Measurements from ENCODE around the gene MRGPRD.
A peak's percentile ranks its signal among the peaks of the same experiment; 100 is the strongest.

Gene MRGPRD

DNA sequence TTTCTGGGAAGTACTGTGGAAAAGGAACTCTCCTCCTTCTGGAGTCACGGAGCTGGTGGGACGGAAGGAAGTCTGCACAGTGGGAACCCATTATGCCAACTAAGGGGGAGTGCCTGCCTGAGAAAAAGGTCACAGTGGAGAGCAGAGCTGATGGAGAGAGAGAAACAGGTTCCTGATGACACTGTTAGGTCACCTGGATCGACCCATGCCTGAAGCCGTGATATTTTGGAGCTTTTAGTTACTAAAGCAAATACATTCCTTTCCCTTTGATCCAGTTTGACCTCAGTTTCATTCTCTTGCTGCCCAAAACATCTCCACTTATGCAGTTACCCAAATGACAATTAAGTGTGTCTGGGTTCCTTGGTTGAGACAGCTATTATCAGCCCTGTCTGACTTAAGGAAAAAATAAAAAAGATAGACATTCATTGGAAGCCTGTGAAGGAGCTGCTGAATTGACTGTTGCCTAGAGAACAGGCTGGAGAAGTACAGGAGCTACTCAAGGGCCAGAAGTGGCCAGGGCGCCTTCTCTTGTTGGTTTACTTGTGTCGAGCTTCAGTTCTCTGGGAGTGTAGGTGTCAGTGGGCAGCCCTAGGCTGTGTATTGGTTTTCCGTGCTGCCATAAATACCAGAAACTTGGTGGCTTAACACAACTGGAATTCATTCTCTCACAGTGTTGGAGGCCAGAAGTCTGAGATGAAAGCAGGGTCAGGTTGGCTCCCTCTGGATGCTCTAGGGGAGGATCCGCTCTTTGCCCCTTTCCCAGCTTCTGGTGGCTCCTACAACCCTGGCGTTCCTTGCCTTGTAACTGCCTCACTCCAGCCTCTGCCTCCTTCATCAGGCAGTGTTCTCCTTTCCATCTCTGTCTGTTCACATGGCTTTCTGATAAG lies 13.6 kb downstream of the MRGPRD start:
- DNase-seq = no peak

DNA sequence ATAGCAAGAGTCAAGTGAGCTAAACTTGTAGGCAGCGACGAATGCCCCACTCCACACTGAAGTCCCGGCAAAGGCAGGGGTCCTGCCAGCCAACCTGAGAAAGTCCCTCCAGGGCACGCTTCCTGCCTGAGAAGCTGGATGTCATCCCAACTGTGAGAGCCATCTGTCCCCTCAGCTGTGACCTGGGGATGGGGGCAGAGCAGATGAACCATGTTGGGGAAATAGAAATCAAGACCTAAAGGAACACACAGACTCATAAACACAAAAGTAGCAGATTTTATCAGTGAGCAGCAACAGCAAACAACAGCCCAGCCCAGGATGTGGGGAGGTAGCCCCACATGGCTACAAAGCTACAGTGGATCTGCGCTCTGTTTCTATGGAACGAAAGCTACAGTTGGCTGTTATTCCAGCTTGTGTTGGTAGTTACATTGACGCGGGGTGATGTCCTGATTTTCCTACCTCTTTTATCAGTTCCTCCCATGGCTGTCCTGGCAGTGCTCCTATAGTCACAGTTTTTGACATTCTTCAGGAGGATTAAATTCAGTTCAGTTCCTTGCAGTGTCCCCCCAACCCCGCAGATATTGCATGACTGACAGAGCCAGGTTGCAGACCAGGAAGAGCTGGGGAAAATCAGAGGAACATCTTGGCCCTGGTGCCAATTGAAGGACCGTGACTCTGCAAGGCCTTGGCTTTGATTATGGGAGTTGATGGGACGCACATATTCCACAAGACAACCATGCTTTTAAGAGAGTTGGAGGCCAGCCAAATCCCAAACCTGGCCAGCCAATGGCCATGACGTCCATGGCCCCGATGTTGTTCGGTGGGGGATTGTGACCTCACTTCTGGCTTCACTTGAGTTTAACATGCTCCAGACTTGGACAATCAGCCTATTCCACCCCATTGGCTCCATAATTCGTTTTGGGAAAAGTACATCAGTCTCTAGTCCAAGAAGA lies 14.6 kb downstream of the MRGPRD start:
- no peak for DNase-seq

DNA sequence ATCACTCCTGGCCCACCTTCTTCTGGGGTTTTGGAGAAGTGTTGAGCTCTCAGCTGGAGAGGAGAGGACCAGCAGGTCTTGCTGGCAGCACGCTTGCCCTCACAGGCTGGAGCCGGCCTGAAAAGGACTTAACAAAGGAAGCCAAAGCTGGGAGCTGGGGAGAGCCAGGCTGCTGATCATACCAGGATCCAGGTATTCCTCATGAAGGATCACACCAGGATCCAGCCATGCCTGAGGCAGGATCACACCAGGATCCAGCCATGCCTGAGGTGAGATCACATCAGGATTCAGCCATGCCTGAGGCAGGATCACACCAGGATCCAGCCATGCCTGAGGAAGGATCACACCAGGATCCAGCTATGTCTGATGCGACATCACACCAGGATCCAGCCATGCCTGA lies 17.0 kb downstream of the MRGPRD start:
- DNase-seq = no peak

DNA sequence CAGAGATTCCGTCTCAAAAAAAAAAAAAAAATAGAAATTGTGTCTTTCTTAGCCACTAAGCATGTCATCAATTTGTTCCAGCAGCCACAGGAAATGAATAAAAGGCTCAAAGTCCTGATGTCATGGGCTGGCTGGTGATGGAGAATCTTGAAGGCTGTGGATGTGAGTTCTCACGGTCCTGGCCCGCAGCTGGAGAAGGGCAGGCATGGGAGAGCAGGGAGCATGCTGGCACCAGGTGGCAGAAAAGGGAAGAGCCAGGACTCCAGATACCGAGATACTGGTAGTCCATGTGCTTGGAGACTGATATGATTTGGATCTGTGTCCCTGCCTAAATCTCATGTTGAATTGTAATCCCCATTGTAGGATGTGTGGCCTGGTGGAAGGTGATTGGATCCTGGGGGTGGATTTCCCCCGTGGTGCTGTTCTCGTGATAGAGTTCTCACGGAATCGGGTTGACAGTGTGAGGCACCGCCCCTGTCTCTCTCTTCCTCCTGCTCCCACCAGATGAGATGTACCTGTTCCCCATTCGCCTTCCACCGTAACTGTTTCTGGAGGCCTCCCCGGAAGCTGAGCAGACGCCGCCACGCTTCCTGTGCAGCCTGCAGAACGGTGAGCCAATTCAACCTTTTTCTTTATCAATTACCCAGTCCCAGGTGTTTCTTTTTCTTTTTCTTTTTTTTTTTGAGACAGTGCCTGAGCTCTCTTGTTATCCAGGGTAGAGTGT lies 18.1 kb downstream of the MRGPRD start:
- DNase-seq = no peak

DNA sequence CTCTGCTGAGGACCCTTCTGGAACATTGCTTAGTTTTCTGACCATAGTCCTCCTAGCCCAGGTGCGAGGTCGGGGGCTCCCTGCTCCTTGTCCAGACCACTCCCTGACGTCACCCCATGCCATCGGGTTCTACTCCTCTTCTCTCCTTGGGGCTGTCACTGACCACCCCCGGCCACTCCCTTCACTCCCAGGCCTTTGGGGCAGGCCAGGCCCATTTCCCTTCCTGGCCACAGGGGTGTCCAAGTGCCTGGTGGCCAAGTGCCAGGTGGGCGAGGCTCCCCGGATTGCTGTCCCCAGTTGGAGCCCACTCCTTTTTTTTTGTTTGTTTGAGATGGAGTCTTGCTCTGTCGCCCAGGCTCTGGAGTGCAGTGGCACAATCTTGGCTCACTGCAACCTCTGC lies 19.5 kb downstream of the MRGPRD start:
- DNase-seq = no peak

DNA sequence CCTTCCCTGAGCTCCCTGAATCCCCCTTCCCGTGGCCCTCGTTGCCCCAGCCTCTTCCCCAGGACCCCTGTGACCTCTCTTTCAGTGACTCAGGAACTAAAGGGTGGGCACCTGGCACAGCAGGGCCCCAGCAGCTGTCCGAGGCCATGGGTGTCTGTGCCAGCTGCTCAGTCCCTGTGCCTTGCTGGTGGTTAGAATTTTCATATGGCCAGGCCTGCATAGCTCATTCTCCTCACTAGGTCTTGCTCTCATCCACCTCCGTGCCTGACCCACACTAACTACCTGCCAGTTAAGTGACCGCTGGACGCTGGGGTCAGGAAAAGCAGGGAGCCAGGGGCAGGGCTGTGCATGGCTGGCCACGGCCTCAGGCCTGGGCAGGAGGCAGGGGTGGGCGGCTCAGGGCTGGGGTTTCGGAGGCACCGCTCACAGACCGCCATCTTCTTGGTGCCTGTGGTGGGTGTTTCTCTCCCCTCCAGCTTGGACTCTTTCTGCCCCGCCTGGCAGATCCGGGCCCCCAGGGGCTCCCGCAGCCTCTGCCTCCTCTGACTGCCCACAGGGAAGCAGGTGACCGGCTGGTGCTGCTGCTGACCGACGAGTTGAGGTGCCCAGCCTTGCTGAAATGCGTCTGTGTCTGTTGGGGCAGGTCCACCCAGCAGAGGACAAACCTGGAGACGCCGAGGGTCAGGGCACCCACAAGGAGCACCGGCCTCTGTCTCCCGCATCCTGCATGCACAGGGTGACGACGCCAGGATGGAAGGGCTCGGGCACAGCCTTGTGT lies 20.3 kb downstream of the MRGPRD start:
- no peak for DNase-seq

DNA sequence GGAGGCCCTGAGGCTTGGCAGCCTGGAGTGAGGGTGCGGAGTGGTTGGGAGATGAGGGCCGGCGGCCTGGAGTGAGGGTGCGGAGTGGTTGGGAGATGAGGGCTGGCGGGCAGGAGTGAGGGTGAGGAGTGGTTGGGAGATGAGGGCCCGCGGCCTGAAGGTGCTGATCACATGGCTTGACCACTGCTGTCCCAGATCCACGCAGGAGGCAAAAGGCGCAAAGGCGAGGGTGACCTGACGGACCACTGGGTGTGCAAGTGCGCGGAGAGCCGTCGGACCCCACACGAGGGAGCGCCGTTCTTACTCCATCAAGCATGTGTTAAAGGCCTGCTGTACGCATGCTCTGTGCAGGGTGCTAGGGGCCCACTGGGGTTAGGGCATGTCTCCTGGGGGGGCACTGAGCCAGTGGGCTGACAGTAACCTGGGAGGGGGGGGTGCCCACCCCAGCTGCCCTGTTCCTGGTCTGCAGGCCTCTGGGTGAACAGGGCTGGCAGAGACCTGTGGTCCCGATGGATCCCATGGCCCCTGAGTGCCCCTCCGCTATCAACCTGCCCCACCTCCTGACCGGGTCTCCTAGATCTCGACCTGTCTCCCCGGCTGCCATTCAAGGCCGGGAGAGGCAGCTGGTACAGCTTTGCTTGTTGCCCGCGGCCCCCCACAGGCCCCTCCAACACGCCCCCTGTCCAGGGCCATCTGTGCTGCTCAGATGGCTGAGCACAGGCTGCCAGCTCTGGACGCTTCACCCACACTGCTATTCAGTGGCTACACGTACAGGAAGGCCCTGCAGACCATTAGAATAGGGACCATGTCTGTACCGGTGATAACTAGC lies 21.1 kb downstream of the MRGPRD start:
- peak; percentile 19 for DNase-seq

DNA sequence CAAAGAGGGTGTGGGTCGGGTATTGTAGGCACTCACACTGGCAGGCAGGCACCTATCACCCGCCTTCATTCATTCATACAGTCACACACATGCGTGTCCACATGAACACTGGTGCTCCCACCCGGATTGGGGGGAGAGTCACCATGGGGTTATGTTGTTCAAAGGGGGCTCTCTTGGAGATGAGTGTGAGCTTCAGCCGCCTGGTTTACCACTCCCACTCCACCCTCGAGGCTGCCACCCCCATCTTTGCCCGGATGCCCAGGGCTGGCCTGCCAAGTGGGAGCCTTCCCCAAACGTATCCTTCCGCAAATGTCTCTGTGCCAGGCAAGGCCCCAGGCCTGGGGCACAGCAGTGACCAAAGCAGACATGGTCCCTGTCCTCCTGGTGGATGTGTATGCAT lies 22.6 kb downstream of the MRGPRD start:
- no peak for DNase-seq

DNA sequence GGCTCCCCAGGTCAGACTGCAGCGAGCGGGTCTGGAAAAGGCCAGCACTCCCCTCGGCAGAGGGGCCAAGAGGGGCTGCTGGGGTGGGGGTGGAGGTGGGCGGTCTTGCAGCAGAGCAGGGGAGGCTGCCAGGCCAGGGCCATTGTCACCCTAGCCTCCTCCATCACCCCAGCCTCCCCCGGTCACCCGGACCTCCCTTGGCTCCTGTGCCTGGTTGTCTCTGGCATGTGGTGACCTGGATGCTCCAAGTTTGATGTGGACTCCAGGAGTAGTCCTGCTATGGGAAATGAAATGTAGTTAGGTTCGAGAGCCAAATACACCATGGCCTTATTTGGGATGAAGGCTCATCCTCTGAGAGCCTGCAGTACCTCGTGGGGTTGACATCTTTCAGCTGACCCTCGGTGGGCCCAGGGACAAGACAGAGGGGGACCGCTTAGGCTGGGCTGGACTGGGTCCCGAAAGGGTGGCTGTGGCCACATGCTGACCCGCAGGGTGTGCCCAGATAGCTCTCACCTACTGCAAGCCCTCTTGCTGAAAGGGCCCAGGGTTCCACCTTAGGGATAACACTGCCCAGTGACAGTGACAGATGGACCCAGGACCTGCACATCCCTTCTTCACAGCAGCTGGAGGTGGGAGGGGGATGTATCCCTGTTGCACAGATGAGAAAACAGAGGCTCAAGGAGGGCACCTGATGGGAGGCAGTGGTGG lies 24.1 kb downstream of the MRGPRD start:
- DNase-seq = no peak

DNA sequence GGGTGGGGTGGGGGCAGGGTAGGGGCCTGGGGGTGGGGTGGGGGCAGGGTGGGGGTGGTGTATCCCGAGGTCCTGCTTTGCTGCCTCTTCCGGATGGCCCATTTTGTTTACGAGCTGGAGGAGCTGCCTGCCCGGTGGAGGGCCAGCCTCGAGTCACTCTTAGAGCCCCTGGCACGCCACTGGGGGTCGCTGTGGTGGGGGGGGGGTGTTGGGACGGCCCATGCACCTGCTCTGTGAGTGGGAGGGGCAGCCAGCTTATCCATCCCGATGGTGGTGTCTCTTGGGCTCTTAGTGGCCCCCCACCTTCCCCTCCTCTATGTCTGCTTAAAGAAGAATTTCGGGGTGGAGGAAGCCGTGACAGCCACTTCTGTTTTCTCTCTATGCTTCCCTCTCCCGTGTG lies 24.6 kb downstream of the MRGPRD start:
- DNase-seq = peak; percentile 6

DNA sequence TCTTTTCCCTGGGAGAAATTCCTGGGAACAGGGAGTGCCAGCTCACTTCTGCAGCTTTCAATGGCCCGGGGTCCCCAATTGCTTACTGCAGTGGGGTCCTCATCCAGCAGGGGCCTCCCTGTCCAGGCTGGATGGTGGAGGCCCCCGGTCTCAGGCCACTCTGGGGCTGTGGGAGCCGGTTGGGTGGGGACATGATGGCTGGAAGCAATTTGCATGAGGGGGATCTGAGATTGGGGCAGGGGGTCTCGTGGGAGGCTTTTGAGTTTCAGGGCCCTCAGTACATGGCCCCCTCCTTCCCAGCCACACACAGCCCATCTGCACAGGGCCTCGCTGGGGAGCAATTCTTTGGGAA lies 25.2 kb downstream of the MRGPRD start:
- DNase-seq = no peak

DNA sequence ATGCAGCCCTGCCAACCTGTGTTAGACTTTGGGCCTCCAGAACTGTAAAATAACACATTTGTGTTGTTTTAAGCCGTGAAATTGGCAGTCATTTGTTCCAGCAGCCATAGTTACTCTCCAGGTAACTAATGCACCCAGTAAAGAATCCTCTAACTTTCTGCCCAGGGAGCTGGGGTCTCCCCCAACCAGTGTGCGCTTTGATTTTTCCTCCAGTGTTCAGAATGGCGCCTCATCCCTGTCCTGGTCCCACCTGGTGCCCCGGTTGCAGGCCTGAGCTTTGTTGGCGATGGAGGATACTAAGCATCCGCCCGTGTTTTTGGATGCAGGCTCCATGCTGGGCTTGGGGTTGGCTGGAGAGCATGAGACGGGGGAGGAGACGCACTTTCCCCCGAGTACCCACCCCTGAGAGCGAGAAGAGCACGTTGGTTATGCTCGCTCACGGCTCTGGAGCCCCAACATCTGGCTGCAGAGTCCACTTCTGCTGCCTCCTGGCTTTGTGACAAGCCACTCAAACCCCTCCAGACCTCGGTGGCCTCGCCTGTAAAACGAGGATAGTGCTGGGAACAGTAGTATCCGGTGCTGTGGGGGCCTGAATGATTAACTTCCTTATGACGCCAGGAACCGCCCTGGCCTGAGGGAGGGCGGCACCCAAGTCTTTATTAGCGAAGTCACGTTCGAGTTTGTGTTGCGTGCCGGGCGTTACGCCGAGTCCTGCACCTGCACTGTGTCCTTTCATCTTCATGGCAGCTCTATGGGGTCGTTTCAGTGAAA lies 25.8 kb downstream of the MRGPRD start:
- no peak for DNase-seq

DNA sequence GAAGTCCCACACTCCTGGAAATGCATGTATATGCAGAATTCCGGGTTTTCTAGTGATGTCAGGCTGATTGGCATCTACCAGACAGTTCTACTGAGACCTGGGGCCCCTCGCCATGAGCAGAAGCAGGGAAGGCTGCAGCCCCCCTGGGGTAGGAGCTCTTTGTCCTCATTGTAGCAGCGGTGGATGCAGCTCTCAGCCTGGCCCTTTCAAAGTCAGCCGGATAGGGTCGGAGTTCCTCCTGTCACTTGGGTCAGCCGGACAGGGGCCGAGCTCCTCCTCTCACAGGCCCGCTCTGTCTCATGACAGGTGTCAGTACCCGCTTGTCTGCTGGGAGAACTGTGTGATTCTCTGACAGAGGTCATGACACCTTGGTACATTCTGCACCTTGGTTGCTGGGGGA lies 30.0 kb downstream of the MRGPRD start:
- DNase-seq = no peak

DNA sequence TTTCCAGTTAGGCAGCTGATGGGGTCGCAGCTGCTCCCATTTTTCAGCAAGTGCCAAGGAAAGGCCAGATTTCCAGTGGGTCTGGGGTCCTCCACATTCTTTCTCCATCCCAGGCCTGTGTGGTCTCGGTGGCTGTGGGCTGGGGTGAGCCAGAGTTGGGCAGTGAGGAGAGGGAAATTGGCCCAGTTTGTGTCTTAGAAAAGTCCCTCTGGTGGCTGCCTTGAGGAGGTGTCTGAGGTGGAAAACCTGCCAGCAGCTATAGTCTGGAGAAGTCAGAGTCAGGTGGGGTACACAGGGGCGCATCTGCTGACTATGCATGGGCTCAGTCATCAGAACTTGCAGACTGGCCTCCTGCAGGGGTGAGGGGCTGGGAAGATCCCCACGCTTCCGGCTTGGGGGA lies 30.5 kb downstream of the MRGPRD start:
- peak; percentile 40 for DNase-seq

DNA sequence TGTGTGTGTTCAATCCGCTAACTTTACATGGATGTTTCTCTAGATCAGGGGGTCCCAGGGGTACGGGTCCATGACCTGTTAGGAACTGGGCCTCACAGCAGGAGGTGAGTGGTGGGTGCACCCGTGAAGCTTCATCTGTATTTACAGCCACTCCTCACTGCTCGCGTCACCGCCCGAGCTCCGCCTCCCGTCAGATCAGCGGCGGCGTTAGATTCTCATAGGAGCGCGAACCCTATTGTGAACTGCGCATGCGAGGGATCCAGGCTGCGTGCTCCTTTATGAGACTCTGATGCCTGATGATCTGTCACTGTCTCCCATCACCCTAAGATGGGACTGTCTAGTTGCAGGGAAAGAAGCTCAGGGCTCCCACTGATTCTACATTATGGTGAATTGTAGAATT lies 31.9 kb downstream of the MRGPRD start:
- no peak for DNase-seq

DNA sequence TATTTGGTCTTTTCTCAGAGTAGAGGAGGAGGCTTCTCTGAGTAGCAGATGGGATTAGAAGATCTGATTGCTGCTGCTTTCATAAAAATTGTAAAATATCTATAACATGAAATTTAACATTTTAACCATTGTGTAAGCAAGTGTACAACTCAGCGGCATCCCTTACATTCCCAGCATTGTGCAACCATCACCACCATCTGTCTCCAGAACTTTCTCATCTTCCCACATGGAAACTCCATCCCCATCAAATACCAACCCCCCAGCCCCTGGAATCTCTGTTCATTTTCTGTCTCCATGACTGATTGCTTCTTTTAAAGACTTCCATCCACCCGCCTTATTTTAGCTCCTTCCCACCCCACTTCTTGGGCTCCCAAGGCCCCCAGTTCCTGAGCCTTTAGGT lies 32.3 kb downstream of the MRGPRD start:
- DNase-seq = no peak

DNA sequence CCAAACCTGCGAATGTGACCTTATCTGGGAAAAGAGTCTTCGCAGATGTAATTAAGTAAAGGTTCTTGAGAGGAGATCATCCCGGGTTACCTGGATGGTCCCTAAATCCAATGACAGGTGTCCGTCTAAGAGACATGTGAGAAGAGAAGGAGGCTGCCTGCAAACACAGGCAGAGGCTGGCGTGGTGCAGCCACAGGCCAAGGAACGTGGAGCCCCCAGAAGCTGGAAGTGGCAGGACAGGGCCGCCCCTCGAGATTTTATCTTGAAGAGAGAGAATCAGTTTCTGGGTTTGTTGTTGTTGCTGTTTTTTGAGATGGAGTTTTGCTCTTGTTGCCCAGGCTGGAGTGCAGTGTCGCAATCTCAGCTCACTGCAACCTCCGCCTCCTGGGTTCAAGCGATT lies 33.6 kb downstream of the MRGPRD start:
- DNase-seq = no peak

DNA sequence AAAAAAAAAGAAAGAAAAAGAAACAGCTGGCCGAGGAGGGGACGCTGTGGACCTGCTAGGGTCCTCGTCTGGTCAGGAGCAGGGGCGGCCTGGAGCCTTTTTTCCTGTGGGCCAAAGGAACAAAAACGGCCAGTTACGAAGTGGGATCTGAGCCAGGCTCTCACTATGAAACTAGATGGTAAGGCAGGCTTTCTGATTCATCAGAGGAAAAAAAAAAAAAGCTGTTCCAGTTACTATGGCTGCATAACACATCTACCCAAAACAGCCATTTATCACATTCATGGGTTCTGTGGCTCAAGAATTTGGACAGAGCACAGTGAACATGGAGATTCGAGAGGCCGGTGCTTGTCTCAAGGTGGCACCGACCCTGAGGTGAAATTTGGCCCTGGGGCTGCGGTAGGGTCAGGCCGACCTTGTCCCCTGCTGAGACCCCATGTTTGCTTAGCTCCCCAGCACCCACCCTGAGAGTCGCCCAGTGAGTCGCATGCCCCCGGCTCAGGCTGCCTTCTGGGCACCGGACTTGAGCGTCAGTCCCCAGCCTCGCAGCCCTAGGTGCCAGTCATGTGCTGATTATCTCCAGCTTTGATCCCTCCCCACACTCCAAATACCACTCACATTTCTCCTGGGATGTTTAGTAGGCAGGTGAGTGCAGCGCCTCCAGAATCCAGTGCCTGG lies 34.2 kb downstream of the MRGPRD start:
- DNase-seq = no peak

DNA sequence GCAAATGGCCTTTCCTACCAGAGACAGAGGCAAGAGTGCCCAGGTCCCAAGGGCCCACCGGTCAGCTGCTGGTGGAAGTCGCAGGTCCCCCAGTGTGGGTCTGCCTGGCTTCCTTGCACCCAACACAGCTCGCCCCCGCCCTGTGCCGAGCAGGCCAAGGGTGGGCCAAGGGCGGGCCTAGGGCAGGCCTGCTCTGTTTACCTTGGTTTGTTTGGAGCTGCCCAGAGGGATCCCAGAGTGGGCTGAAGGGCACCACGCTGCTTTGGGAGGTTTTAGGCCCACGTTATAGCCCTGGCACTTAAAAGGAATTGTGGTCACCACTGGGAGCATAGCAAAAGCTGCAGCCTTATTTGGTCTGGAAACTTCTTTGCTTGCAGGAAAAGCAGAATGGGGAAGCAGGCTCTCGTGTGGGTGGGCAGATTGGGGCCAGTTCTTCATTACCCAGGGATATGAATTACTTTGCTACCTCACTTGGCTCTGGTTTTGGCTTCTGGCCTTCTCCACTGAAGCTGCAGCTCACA lies 38.0 kb downstream of the MRGPRD start:
- DNase-seq = no peak

Data from NCI-H82 (cell line).